DND-41 (cell line): ENCODE measurements around the gene RSAD2.

Source experiments
- CTCF ChIP-seq: IDR thresholded peaks from 2 replicates; pipeline ENCODE4 v1.5.1; 2012; ENCODE audit warnings: borderline replicate concordance, low read length, moderate library complexity, mild to moderate bottlenecking; ENCODE audit not compliant: poor library complexity, severe bottlenecking; ENCODE audit errors: extremely low read depth
- EZH2 ChIP-seq: IDR thresholded peaks from 3 replicates; pipeline ENCODE4 v1.6.1; 2012; ENCODE audit warnings: borderline replicate concordance, low read depth, mild to moderate bottlenecking, moderate library complexity, low read length, inconsistent platforms; ENCODE audit not compliant: severe bottlenecking

GRCh38 chr2:6856548-6856920 lies 21.0 kb upstream of the RSAD2 start:
- no peak for TF ChIP-seq CTCF
- no peak for TF ChIP-seq EZH2
